HG02571 (cell line): Measurements from ENCODE around the gene SLFN12L.
A peak's percentile ranks its signal among the peaks of the same experiment; 100 is the strongest.

Experiments
- ATAC-seq: cut with Tn5 transposase; IDR thresholded peaks from one replicate; pipeline ENCODE4 v1.9.1; 2021; ENCODE audit warnings: mild to moderate bottlenecking, moderate library complexity; ENCODE audit not compliant: unreplicated experiment

Gene SLFN12L

GRCh38 chr17:35433075-35433894 is 104.2 kb downstream of the SLFN12L start:
- ATAC-seq, result no peak

DNA sequence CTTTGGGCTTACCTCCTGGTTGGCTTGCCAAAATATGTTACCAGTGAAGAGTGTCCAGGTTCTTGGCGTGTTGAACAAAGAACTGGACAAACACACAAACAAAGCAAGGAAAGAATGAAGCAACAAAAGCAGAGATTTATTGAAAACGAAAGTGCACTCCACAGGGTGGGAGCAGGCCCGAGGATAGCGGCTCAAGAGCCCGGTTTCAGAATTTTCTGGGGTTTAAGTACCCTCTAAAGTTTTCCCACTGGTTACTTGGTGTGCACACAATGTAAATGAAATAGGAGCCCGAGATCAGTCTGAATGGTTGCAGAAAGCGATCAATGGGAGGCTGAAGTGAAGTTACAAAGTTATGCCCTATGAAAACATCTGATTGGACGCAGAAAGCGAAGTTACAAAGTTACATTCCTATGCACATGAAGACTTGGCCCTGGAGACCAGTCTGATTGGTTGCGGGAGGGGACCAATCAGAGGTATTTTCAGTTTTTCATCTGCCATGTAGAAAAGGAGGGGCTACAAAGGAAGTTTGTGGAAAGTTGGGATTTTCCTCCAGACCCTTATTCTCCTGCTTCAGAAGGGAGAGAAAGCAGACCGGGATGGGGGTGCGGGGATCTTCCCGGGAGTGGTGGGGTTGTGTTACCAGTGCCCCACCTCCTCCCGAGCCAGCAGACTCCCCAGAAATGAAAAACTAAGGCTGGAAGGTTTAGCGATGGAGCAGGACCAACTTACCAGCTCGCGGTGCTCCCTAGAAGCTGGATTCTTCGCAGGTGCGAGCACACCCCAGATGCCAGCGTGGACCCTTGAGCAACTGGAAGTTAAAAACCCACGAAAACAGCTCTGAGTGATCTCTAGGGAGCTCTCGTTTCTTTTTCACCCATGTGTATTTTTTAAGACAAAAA is 105.1 kb downstream of the SLFN12L start, which contains the start of gene SLFN12:
TSS of gene SLFN12 (minus strand) at position 325 of the 899 bp plus-strand sequence. CDS start 9,472 bp downstream, outside the sequence.
- peak; percentile 75 for ATAC-seq

DNA sequence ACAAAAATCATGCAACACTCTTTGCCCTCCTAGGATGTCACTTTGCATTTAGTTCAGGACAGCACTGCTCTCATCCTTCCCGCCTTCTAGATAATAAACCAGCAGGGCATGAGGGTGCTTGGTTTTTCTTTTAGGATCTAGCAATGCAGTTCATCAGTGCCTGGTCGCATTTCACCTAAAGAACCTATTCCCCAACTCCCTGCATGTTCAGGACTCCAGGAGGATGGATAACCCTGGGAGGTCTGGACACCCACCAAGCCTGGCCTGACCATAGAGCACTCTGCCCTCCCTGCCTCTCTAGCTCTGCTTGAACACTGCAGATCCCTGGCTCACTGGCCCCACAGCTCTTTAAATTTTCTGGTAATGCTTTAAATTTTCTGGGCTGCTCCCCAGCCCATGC is 107.8 kb downstream of the SLFN12L start:
- ATAC-seq, result no peak

DNA sequence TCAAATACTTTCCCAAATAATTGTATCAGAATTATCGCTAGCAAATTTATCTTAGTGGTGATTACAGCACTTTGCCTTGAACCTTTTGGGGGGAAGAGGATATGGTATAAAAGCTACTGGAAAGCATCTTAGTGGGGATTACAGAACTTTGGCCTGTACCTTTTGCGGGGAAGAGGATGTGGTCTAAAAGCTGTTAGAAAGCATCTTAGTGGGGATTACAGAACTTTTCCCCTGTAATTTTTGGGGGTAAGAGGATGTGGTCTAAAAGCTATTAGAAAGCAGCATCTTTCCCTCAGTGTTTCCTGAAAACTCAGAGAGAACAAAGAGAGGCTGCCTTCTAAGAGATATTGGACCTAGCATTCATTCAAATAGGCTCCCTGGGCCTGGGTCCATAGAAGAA is 109.2 kb downstream of the SLFN12L start:
- ATAC-seq, result no peak

DNA sequence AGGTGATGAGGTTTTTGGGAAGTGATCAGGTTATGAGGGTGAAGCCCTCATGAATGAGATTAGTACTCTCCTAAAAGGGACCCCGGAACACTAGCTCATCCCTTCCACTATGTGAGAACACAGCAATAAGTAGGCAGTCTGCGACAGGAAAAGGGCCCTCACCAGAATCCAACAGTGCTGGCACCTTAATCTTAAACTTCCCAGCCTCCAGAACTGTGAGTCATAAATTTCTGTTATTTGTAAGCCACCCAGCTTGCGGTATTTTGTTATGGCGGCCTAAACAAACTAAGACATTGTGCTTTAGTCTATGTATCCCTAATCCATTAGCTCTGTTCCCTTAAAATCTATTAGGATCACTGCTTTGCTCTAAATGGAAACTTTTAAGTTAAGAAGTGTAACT is 113.7 kb downstream of the SLFN12L start:
- no peak for ATAC-seq
